Dedifferentiated amniotic fluid mesenchymal stem cell (primary cell): ENCODE results near the gene TBC1D2.

Source experiments
- DNase-seq: peaks from one replicate; pipeline ENCODE4 v3.0.0-alpha.2; 2016; ENCODE audit errors: extremely low spot score

TBC1D2 gene

DNA sequence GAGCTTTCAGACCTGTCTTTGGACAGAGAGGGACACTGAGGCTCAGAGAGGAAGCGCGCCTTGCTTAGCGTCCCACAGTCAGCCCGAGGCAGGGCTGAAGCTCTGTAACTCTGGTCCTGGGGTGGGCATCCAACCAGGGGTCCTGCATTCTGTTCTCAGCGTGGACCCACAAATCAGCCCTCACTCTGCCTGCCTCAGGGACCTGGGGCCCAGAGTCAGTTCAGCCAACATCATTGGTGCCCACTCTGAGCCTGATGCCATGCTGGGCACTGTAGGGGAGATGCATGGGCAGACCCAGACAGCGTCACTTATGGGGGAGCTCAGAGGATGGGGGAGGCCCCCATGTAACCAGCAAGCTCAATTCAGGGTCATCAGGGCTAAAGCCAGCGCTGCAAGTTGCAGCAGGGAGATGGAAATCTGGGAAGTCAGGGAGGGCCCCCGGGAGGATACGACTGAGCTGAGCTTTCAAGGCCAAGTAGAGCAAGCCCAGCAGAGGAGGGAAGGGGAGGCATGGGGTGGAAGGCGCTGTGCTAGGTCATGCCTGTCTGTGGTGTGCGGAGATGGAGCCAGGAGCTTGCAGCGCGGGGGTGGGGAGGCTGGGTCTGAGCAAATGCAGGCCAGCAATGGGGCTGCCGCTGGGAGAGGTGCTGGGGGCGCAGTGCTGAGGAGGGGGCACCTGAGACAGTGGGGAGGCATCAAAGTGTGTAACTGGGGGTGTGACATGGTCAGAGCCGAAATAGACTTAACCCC is 84.1 kb downstream of the TBC1D2 start:
- no peak for DNase-seq

DNA sequence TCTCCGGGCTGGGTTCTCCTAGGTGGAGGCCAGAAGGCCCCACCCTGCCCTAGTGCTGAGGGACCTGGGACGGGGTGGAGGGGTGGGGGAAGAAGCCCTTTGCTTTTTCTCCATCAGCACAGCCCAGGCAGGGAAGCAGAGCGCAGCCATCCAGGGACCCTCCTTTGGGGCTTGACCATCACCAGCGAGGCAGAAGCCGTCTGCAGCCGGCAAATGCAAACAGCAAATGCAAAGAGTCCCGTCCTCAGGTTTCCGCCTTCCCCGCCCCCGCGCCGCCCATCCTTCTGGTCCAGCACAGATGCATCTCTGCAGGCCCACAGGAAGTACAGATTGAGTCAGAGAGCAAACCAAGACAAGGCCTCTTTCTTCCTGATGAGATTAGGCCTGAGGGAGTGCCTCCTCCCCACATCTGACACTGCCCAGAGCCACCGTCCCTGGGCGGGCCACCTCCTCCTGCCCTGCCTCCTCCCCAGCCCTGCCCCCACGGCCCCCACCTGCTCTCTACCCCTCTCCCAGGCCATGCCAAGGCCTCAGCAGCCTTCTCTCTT is 86.4 kb downstream of the TBC1D2 start:
- DNase-seq = no peak

DNA sequence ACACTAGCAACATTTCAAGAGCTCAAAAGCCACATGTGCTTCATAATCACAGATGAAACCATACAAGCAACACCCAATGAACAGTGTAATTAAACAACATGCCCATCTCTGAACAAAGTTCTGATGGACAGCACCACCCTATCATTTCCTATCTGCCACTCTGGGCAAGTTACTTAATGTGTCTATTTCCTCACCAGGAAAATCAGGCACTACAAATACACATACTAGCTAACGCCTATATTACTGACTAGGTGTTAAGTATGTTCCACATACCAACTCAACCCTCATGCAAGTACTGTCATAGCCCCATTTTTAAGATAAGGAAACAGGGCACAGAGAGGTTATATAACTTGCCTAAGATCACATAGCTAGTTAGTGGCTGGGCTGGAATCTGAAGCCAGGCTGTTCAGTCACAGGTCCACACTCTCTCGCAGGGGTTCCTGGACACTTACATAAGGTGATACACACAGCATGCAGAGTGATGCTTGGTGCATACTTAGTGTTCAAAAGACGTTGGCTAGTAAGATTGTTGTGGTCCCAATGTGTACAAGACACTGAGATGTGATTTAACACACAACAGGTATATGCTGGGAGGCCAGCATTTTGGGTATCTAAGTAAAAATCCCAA is 87.2 kb downstream of the TBC1D2 start:
- DNase-seq = no peak

DNA sequence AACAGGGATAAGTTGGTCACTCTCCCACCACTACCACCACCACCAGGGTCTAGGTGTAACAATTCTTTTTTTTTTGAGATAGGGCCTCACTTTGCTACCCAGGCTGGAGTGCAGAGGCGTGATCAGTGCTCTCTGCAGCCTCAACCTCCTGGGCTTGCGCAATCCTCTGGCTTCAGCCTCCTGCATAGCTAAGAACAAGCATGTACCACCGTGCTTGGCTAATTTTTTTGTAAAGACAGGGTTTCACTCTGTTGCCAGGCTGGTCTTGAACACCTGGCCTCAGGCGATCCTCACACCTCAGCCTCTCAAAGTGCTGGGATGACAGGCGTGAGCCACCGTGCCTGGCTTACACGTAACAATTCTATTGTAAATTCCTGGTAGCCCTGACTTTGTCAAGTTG is 90.5 kb downstream of the TBC1D2 start:
- DNase-seq = no peak

DNA sequence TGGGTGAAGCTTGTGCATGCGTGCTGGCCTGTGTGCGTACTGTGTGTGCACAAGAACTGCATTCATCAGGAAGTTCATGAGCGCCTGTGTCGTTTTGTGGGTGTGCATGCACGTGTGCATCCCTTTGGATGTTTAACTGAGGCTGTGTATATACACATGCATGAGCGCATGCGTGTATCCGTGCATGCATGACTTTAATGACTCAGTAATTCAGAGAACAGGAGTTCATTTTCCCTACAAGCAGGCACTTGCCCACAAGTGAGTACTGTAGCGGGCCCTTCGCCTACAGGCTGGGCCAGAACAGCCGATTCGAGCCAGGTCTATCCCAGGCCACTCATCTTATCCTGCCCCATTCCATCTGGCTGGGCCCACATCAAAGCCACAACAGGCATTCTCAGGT is 92.8 kb downstream of the TBC1D2 start:
- no peak for DNase-seq

DNA sequence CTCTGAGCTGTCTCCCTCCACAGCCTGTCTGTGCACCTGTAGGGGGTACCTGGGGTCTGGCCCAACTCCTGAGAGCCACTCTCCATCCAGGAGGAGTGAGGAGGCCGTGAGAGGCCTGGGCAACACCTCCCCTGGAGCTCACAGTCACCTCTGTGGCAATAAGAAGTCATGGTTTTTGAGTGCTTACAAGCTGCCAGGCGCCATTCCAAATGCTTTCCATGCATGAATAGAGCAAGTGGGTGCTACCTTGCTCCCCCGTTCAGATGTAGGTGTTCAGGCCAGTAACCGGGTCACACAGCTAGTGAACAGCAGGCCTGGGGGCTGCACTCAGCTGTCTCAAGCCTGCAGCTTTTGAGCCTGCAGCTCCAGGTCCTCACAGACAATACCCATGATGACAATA is 93.6 kb downstream of the TBC1D2 start:
- no peak for DNase-seq

DNA sequence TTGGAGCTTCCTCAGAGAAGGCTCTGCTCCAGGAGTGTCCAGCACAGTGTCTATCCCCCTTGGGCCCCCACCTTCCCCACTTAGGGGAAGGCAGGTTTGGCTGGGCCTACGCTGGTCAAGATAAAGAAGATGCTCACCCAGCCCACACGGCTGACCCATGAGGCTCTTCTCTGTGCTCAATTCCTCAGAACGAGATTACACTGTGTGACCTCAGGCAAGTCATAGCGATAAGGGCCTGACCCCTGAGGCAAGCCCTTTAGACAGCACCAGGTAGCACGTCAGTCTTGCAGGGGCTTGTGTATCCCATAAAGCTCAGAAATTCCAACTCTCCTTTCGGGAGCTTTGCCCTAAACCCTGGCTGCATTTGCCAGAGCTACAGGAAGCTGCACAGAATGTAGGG is 95.7 kb downstream of the TBC1D2 start:
- DNase-seq = no peak

DNA sequence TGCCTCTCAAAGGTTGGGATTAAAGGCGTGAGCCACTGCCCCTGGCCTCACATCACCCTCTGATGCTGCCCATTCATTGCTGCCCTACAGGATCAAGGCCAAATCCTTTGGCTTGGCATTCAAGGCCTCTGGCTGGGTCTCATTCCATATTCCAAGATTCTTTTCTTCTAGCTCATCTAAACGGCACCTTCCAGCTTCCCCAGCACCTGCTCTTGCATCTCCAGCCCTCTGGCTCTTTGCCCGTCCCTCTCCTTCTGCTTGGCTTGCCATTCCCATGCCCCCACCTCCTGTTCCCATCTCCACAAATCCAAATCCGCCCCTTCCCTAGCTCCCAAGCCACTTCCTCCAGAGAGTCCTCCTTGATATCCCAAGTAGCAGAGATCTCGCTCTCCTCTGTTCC is 96.1 kb downstream of the TBC1D2 start:
- no peak for DNase-seq

DNA sequence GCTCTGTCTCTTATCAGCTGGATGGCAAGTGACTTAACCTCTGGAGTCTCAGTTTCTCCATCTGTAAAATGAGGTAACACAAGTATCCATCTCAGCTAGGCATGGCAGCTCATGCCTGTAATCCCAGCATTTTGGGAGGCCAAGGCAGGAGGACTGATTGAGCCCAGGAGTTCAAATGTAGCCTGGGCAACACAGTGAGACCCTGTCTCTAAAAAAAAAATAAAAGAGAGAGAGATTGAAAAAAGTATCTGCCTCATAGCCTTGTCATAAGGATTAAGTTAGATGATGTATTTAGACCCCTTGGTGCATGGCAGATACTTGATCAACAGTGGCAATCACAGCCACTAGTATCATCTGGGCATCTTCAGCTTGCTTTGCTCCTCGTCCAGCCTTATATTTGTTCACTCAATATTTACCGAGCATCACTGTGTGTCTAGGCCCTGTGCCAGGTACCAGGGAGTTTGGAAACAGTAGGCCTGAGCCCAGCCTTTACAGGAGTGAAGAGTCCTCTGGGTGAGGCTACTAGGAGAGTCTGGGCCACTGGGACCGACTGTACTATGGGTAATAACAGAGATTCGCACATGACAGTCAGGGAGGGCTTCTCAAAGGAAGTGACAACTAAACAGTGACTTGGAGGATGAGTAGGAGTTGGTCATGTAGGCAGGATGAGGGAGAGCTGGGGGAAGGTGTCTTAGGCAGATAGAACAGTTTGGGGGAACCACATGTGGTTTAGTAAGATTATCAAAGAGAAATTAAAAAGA is 97.2 kb downstream of the TBC1D2 start:
- DNase-seq = no peak

DNA sequence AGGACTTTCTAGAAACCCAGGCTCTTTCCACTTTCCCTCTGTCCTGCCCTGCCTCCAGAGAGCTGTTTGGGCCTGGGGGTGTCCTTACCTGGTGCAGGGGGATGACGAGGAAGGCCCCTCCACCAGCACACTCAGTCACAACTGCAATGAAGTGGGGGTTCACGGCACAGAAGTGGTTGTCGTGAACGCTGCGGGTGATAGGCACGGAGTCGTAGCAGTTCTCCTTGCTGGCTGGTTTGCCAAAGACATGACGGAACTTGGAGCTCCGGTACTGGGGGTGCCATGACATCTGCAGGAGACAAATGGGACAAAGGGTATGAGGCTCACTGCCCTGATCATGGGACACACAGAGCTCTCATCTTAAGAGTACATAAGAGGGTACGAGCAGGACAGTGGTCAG is 98.1 kb downstream of the TBC1D2 start:
- DNase-seq = no peak

DNA sequence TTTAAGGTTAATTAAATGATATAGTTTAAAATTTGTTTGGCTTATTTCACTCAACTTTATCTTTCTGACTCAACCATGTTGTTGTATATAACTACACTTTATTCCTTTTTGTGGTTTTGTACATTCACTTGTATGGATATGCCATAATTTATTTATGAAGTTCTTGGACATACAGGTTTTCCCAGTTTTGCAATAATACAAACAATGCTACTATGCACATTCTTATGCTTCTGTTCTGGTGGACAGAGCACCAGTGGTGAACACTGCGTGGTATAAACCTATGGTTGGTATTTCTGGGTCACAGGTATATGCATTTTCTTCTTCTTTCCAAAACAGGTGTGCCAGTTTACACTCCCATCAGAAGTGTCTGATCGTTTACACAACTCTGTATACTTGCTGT is 100.8 kb downstream of the TBC1D2 start:
- DNase-seq = no peak

DNA sequence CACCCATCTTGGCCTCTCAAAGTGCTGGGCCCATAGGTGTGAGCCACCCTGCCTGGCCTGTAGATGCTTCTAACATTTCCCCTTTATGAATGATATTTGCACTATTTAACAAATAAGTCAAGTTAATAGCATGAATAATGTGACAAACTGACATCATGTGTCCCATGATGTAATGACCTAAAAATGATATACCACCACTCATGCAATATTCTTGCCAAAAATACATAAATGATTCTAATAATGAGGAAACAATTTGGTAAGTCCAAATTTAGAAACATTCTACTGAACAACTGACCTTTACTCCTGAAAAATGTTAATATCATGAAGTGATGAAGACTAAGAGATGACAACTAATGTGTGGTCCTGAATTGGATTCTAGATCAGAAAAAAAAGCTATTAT is 102.9 kb downstream of the TBC1D2 start:
- DNase-seq = no peak

DNA sequence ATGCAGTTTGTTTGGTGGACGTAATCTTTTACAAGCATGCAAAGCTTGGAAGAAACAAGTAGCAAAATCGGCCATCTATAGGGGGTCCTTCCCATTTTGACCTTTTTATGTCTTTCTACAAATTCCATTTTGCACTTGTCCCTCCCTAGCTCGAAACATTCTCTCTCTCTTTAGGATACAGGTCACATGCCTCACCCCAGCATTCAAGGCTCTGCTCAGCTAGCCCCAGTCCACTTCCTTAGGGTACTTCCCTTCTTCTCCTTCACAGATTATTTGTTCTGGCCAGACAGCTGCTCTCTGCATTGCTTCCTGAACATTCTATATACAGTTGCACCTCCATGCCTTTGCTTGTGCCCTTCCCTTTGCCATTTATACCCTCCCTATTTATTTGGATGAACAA is 104.7 kb downstream of the TBC1D2 start:
- DNase-seq = no peak

DNA sequence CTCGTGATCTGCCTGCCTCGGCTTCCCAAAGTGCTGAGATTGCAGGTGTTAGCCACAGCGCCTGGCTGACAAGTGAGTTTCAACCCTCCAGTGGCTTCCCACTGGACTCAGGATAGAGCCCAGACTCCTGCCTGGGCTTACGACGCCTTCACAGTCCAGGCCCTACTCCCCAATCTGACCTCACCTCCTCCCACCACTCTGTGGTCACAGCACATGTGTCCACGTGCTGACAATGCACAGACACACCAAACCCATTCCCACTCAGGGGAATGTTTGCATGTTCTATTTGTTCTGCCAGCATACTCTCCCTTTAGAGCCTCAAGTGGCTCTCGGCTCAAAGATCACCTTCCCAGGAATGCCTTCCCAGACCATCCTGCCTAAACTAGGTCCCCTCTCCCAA is 105.3 kb downstream of the TBC1D2 start:
- DNase-seq = no peak

DNA sequence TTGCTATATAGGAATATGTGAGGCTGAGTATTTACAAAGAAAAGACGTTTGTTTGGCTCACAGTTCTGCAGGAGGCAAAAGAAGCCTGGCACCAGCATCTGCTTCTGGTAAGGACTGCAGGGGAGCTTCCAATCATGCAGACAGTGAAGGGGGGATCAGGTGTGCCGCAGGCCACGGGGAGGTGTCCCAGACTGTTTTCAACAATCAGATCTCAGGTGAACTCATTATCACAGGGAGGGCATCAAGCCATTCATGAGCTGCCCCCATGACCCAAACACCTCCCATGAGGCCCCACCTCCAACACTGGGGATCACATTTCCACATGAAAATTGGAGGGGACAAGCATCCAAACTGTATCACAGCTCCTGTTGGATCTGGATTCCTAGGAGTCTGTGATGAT is 106.0 kb downstream of the TBC1D2 start:
- DNase-seq = no peak
